Superior temporal gyrus (tissue), 1 donor: ENCODE results near the gene CC2D2A.
"Not testable (repeated sequence)": the region's sequence is repeated elsewhere in the genome, so short reads cannot be mapped to it uniquely, and the experiment has no call there.

Source experiments
- DNase-seq: peaks from one replicate; pipeline ENCODE4 v3.0.0-alpha.2; 2016; ENCODE audit errors: extremely low spot score

CC2D2A gene

DNA sequence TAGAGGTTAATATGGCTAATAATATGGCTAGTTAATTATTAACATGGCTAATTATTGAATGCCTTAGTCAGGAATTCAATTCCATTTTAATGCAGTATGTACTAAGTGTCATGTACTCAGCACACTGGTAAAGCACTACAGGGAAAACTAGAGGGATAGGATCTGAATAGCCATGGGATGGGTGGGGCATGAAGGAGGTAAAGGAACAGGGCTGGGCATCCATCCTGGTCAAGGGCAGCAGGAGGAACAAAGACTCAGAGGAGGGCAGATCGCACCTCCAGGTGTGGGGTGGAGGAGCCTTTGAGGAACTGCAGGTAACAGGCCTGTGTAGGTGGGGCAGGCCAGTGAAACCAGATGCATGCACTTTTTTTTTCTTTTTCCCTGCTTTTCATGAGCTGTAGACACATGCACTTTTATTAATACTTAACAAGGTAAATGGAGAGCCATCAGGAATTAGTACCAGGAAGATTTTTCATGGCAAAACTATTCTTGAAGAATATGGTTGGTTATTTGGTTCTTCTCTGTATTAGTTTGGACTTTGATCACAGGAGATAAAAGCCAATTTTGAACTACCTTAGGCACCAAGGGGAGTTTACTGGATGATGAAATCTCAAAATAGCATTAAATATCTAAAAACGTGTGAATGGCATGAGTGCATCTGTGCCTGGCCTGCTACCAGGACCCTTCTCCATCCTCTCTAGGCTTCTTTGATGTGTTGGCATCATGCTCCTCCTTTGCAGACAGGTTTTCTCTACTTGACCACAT is 88.3 kb downstream of the CC2D2A start:
- DNase-seq, result no peak

DNA sequence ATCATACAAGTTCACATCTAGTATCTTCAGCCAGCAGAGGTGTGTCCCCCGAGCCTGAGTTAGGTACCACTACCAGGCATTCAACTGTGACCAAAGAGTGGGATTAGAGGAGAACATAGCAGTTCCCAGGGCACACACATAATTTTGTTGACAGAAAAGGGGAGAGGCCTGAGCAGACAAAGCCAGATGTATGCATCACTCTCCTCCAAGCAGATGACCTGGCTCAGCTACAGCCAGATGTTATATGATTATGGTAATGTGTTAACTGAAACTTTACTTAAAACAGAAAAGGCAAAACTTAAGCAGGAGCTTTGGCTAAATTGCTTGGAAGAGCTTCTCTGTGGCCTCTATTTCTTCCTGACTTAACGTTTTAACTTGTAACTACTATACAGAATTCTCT is 88.9 kb downstream of the CC2D2A start:
- no peak for DNase-seq

DNA sequence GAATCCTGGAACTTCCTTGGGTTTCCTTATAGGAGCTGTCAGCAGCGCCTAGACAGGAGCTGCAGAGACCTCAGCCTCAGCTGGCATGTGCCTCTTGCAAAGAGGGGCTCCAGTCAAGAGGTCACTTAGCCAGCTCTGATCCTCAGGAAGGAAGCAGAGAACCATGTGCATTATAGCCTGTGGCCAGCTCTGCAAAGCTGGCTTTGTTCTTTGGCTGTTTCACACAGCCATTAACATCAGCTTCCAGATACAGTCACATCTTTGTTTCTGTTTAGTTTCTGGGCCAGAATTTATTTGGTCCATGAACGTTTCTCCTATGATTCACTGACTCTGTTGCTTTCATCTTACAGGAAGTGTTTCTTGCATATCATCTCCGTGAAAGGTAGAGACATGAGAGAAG is 92.4 kb downstream of the CC2D2A start:
- peak; percentile 82 for DNase-seq

DNA sequence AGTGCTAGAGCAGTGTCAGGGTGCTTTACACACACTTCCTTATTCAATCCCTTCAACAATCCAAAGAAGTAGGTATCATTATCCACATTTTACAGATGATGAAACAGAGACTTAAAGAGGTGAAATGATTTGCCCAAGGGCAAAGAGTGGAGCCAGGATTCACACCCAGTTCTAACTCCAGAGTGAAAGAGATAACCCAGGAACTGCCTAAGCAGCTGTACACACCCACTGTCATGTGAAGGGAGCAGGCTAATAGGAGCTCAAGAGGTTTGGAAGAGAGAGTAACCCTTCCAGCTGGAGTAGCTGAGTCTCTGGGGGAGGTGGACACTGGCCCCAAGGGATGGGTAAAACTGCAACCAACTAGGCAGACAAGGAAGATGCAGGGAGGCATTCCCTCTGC is 92.9 kb downstream of the CC2D2A start:
- no peak for DNase-seq

DNA sequence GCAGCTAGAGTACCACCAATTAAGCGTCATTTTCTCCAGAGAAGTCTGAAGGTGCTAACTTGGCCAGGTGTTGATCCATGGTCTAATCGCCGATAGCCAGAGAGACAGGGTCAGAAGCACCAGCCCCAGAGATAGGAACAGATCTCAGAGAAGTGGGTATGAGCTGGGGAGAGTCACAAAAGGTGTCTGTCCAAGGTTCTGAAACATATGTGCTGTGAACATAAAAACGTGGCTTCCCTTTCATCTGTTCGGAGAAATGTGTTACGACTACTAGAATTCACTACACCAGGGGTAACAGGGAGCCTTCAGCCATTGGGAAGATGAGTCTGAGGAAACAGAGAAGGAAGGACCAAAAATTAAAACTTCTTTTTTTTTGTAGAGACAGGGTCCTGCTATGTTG is 94.2 kb downstream of the CC2D2A start:
- DNase-seq, result no peak

DNA sequence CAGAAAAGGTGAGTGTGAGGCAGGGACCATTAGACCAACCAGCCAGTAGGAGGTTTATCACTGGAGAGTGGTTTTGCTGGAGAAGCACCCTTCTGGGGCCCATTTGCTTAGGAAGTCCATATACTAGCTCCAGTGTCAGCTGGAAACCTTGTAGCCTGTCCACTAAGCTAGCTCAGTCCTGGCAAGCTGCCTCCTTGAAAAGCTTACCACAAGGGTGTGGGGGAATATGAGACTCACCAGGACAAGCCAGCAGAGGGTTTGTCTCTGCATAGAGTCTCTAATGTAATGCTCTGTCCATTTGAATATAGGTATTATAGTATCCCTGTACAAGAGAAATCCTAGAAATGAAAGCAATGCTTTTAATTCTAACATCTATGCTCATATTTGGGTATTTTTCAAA is 99.1 kb downstream of the CC2D2A start:
- DNase-seq, result no peak

DNA sequence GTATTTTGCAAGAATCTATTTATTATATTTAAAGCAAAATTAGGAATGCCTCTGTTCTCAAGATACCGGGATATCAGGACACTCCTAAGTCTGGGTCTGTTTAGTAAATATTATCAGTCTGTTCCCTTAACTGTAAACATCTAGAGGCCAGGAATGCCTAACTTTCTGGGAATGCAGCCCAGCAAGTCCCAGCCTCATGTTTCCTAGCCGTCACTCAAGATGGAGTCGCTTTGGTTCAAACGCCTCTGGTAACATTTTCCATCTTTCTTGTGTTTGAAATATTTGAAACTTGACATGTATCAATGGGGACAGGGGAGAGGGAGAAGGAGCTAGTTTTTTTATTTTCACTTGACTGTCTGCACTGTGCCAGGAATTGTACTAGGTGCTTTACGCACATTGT is 100.1 kb downstream of the CC2D2A start:
- DNase-seq, result no peak

DNA sequence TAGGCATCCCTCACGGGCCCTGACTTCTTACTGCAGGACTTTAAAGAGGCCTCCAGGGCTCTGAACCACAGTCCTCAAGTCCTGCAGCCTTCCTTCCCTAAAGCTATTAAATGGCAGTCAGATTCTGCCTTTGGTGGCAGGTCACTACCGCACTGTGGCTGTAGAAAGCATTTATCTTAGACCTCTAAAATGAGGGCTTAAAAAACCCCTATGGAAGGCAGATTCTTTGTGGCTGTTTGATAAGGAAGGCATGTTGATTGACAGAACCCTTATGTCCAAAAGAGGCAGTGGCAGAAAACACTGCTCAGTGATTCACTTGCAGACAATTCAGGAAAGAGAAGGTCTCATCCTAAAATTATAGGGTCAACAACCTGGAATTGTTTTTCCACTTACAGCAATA is 106.3 kb downstream of the CC2D2A start:
- DNase-seq, result no peak

DNA sequence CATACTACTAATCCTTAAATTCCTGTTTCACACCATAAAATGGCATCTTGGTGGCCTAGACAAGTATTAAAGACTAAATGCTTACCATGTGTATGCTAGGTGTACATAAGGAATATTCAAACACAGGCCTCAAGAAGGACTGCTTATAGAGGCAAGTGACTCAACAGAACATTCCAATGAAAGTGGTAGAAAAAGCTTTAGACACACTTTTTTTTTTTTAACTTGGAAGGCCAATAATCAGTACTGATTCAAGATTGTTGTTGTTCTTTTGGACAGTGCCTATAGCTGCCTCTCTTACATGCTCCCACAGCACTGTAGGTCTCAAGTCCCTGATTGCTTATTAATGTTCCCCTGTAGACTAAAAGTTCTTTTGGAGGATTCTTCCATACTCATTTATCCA is 107.8 kb downstream of the CC2D2A start:
- no peak for DNase-seq

DNA sequence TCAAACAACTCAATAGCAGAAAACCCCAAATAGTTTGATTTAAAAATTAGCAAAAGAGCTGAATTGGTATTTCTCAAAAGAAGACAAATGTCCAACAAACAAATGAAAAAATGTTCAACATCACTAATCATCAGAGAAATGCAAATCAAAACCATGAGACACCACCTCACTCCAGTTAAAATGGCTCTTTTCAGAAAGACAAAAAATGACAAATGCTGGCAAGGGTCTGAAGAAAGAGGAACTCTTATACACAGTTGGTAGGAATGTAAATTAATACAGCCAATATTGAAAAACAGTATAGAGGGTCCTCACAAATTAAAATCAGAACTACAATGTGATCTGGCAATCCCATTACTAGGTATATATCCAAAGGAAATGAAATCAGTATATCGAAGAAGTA is 115.1 kb downstream of the CC2D2A start:
- DNase-seq, result no peak

DNA sequence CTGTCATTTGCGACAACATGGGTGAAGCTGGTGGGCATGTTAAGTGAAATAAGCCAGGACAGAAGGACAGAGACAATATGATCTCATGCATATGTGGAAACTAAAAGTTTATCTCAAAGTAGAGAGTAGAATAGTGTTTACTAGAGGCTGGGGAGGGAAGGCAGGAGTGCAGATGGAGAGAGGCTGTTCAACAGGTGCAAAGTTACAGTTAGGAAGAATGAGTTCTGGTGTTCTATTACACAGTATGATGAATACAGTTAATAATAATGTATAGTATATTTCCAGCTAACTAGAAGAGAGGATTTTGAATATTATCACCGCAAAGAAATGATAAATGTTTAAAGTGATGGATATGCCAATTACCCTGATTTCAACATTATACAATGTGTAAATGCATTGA is 115.6 kb downstream of the CC2D2A start:
- no peak for DNase-seq

DNA sequence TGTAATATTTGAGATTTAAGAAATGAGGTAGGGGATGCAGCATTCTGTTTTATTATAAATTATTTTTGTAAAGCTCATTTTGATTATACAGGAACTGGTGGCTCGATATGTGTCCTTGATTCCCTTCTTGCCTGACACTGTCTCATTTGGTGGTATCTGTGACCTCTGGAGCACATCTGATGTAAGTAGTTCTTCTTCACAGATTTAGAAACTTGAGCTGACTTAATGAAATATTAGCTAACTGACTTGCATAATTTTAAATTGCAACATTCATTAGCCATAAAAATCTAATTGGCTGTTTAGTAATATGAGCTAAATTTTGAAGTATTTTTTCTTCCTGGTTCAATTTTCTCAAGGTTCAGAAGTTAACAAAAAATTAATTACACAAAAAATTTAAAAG is 116.4 kb downstream of the CC2D2A start:
- no peak for DNase-seq

DNA sequence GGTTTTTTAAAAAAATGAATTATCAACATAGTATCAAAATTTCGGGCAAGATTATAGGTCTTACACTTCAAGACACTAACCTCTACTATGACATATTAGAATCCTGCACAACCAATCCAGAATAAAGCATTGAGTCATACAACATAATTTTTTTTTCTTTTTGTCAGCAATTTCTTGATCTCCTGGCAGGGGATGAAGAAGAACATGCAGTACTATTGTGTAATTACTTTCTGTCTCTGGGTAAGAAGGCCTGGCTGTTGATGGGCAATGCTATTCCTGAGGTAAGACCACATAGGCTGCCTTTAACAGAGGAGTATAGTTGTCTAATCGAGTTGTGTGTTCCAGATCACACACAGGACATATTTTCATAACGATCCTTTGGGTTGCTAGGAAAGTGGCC is 118.0 kb downstream of the CC2D2A start:
- DNase-seq, result no peak

DNA sequence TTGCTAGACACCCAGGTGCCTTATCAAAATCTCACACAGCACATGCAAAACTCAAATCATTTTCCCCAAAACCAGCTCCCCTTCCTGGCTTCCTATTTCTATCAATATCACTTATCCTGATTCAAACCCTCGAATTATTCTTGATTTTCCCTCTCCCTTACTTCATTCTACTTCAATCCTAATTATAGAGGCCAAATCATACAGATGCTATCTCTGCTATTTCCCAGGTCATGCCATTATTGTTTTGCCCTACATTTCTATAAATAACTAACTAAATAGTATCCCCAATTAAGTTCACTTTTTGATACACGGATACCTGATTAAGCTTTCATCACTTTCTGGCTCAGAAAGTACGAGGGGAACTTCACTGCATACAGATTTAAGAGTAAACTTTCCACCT is 123.1 kb downstream of the CC2D2A start:
- no peak for DNase-seq

DNA sequence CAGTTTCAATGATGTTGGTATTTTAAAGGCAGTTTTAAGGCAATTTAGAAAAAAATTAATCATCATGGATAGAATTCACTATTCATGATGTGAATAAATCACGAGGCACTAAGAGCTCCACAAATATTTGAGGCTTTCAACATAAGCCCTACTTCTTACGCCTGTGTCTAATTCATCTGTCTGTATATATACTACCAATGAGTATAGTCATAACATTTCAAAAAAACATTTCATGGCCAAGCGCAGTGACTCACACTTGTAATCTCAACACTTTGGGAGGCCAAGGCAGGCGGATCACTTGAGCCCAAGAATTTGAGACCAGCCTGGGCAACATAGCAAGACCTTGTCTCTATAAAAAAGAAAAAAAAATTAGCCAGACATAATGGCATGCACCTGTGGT is 129.0 kb downstream of the CC2D2A start:
- DNase-seq, result no peak

DNA sequence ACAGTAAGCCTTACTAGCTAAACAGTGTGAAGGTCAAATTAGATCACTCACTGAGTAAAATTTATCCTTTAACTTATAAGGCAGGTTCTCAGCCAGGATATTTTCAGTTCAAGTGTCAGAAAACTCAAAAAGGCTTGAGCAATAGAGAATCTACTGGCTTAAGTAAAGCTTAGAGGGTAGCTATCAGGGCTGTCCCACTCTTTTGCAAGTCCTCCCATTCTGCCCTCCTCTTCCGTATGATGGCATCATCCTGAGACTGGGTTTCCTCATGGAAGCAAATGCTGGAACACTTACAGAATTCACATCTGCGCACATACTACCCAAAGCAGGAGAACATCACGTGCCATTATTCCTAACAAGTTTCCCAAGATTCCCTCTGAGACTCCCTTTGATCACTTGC is 130.5 kb downstream of the CC2D2A start:
- DNase-seq, result no peak

DNA sequence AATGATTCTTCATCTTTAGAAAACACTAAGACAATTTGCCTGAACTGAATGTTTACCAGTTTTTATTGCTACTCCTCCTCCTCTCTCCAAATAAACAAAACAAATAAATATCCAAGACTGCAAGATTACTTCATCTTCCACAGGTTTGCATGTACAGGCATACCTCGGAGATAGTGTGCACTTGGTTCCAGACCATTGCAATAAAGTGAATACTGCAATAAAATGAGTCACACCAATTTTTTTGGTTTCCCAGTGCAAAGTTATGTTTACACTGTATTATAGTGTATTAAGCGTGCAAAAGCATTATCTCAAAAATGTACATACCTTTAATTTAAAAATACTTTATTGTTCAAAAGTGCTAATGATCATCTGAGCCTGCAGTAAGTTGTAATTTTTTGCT is 132.2 kb downstream of the CC2D2A start:
- no peak for DNase-seq

DNA sequence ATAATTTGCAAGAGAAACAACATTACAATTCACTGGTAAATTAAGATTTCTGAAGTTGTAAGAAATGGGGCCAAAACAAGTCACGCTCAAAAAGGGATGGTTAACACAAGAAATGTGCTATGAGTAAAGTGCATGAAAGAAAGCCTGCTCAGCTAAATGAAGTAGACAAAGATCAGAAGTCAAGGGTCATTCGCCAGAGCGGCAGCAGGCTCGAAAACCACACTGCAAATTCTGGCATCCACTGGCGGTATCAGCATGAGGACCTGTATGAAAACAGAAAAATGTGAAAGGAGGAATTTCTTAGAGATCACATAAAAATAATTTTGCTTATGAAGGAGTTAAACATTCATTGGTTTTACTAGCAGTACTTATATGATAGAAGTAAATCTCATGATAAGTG is 135.9 kb downstream of the CC2D2A start:
- no peak for DNase-seq

DNA sequence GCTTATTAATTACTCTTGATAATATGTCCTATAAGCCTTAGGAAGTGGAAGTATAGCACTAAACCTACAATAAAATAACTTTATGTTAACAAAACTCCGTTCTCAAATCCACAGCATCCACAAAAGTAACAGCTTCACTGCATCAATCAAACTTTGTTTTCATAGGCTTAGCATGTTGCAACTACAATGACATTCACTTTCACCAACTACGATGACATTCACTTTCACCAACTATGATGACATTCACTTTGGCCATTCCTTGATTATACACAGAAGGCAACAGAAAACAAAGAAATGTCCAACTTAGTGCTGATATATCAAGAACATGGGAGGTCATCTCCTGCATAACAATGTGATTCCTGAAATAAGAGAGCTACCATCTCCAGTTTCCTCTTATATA is 141.2 kb downstream of the CC2D2A start:
- no peak for DNase-seq

DNA sequence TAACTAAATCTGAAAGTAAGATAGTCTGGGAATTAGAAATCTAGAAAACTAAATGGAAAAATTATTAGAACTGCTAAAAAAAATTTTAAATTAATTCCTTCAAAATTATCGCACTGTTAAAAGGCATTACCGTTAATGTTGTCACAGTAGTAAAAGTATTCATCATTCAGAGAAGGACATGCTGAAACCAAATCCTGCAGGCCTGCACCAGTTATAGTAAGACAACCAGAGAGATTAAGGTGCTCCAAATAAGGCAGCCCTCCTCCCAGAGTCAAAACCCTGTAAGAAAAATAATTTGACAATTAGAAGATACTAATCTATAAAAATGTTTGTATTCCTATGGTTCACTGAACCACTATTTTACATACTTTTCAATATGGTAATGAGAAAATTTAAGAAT is 142.5 kb downstream of the CC2D2A start:
- DNase-seq, result no peak

DNA sequence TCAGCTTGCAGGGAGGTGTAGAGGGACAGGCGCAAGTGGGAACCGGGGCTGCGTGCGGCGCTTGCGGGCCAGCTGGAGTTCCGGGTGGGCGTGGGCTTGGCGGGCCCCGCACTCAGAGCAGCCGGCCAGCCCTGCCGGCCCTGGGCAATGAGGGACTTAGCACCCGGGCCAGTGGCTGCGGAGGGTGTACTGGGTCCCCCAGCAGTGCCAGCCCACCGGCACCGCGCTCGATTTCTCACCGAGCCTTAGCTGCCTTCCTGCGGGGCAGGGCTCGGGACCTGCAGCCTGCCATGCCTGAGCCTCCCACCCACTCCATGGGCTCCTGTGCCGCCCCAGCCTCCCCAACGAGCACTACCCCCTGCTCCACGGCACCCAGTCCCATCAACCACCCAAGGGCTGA is 145.2 kb downstream of the CC2D2A start:
- DNase-seq, result not testable (repeated sequence)

DNA sequence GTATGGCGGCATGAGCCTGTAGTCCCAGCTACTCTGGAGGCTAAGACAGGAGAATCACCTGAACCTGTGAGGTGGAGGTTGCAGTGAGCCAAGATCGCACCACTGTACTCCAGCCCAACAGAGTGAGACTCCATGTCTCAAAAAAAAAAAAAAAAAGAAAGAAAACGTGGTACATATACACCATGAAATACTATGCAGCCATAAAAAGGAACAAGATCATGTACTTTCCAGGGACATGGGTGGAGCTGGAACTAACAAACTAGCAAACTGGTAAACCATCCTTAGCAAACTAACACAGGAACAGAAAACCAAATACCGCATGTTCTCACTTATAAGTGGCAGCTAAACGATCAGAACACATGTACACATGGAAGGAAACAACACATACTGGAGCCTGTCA is 147.7 kb downstream of the CC2D2A start:
- not testable (repeated sequence) for DNase-seq

DNA sequence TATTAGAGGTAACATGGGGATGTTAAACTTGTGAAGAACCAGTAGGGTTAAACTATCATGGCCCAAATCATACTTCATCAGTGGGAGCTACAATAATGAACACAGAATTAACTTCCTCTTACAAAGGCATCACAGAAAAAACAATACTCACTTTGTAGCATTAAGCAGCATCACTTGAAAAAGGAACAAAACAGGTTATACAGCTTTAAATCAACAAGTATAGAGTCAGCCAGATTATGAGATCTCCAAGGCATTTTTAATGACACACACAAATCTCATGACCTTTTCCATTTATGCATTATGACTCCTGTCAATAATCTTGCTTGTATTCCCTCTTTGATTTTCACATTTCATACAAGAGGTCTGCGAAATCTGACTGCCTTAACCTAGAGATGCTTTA is 167.1 kb downstream of the CC2D2A start:
- DNase-seq, result no peak

DNA sequence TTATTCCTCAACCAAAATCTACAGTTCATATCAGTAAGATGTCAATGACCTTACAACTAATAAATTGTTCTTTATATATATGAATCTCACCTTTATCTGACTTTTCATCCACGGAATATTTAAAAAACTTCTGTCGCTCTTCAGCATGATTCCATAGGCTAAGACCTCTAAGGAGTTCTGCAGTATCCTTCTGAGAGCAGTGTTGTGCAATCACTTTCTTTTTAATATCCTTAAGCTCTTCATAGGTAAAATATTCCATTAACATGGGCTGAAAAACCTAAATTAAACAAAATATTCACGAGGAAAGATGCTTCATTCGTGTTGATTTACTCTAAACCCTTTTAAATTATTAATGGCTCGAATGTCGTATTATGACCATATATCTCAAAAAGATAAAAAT is 168.7 kb downstream of the CC2D2A start:
- no peak for DNase-seq
